ENCODE measurements around the gene GGCX. TPM values are rescaled to one million over a fixed set of nuclear protein-coding genes. Genes with fewer than 3 reads are reported as not detected.

The GGCX gene
- total and polyA plus RNA-seq, 9 of the 15 experiments (the other 6 are each of a cell fraction or from before 2014, with no cell fraction given): 14.4 to 47.1 (median 28.1) TPM

DNA sequence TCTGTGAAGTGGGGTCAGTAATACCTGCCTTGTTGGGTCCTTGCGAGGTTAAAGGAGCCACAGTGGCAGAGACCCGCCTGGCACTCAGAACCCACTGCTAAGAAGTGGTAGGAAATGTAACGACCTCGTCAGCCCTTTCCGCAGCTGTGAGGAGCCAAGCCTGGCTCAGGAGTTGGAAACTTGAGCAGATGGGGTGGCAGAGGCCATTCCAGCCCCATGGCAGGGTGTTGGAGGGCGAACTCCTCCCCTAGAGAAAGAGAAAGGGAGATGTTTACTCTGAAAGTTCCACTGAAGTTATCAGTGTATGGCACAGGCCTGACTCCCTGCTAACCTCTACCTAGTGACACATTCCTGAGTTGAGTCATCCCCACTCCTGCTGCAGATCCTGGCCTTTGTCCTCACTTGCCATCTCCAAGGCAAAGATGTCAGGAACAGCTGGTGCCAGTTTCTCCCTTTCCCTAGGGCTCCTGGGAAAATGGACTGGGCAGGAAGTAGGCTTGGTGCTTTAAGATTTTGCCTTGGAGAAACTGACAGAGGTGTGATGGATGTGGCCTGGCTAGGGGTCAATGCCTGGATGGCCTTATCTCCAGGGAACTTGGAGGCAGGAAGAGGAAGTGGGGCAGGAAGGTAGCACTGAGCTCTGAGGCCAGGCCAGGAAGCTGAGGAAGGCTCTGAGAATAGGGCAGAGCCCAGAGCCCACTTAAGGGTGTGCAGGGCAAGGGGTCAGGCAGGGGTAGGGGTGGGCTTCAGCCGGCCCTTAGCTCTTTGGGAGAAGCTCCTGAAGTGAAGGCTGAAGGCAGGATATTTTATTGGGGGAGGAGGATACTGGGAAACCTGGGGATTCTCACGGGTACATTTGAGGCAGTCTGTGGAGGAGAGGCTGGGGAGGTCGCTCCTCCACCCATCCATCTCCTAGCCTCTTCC is 23.8 kb upstream of the GGCX start (continued):
- TF ChIP-seq, protein P1, sequence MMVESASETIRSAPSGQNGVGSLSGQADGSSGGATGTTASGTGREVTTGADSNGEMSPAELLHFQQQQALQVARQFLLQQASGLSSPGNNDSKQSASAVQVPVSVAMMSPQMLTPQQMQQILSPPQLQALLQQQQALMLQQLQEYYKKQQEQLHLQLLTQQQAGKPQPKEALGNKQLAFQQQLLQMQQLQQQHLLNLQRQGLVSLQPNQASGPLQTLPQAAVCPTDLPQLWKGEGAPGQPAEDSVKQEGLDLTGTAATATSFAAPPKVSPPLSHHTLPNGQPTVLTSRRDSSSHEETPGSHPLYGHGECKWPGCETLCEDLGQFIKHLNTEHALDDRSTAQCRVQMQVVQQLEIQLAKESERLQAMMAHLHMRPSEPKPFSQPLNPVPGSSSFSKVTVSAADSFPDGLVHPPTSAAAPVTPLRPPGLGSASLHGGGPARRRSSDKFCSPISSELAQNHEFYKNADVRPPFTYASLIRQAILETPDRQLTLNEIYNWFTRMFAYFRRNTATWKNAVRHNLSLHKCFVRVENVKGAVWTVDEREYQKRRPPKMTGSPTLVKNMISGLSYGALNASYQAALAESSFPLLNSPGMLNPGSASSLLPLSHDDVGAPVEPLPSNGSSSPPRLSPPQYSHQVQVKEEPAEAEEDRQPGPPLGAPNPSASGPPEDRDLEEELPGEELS (CRISPR knock-in tag; IDR thresholded peaks at IDR 0.05; ENCODE audit: borderline replicate concordance): no peak
- TF ChIP-seq SAFB (IDR thresholded peaks at IDR 0.05; ENCODE audit: borderline replicate concordance, low read depth, low read length) (no peak), NONO (IDR thresholded peaks at IDR 0.05; ENCODE audit: low read depth in 2 of 2, low read length in 1 of 2) (no peak)
- TF ChIP-seq, protein P2, sequence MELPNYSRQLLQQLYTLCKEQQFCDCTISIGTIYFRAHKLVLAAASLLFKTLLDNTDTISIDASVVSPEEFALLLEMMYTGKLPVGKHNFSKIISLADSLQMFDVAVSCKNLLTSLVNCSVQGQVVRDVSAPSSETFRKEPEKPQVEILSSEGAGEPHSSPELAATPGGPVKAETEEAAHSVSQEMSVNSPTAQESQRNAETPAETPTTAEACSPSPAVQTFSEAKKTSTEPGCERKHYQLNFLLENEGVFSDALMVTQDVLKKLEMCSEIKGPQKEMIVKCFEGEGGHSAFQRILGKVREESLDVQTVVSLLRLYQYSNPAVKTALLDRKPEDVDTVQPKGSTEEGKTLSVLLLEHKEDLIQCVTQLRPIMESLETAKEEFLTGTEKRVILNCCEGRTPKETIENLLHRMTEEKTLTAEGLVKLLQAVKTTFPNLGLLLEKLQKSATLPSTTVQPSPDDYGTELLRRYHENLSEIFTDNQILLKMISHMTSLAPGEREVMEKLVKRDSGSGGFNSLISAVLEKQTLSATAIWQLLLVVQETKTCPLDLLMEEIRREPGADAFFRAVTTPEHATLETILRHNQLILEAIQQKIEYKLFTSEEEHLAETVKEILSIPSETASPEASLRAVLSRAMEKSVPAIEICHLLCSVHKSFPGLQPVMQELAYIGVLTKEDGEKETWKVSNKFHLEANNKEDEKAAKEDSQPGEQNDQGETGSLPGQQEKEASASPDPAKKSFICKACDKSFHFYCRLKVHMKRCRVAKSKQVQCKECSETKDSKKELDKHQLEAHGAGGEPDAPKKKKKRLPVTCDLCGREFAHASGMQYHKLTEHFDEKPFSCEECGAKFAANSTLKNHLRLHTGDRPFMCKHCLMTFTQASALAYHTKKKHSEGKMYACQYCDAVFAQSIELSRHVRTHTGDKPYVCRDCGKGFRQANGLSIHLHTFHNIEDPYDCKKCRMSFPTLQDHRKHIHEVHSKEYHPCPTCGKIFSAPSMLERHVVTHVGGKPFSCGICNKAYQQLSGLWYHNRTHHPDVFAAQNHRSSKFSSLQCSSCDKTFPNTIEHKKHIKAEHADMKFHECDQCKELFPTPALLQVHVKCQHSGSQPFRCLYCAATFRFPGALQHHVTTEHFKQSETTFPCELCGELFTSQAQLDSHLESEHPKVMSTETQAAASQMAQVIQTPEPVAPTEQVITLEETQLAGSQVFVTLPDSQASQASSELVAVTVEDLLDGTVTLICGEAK (IDR thresholded peaks at IDR 0.05): peak; percentile 70; the same call in 1 of the 2 replicates
- TF ChIP-seq, protein P2 (CRISPR knock-in tag; IDR thresholded peaks at IDR 0.05): no peak

All from K562 (cell line).